ENCODE data around the gene HOXB9. TPM values are rescaled to one million over a fixed set of nuclear protein-coding genes. Genes with fewer than 3 reads are reported as not detected.

The HOXB9 gene
- total RNA-seq, 6 experiments from 2014 or later, result not detected

- WGBS (ENCODE audit: insufficient coverage, low coverage, low lambda C conversion rate, missing lambda C conversion rate), result 35% methylated on average over 35 of the region's 41 CpGs
- TF ChIP-seq POLR2A (IDR thresholded peaks at IDR 0.05) (no peak), CTCF (IDR thresholded peaks at IDR 0.05) (no peak)
- ATAC-seq, result no peak
- Histone ChIP-seq H3K36me3 (no peaks in the 10 kb centered on the region), H3K9me3 (no peaks in the 10 kb centered on the region), H3K27me3 (peaks cover 20 to 80% of the 10 kb centered on the region in 2 donors), H3K4me3 (no peak overlapping the region), H3K27ac (no peak overlapping the region), H3K4me1 (peaks cover 0 to 23% (median 2%) of the 10 kb centered on the region in 4 donors)
- intact Hi-C loops (cut with DNase I), result no loop called here
- DNase-seq, result no peak
Observed at GRCh38 chr17:48605991-48606891, 19.9 kb downstream of the HOXB9 start.

- peaks cover 0 to 18% (median 0%) of the 10 kb centered on the region in 4 donors for H3K4me1 ChIP-seq
- no peak overlapping the region for H3K27ac ChIP-seq
- no peaks in the 10 kb centered on the region for H3K9me3 ChIP-seq
- H3K27me3 ChIP-seq, result peaks cover 13 to 75% of the 10 kb centered on the region in 2 donors
- ATAC-seq (no peak), DNase-seq (no peak)
- no peak overlapping the region for H3K4me3 ChIP-seq
- TF ChIP-seq CTCF (IDR thresholded peaks at IDR 0.05) (no peak), POLR2A (IDR thresholded peaks at IDR 0.05) (no peak)
- no peaks in the 10 kb centered on the region for H3K36me3 ChIP-seq
- intact Hi-C loops (cut with DNase I), result no loop called here
- 24% methylated on average over 8 of the region's 10 CpGs for WGBS (ENCODE audit: insufficient coverage, low coverage, low lambda C conversion rate, missing lambda C conversion rate)
Observed at GRCh38 chr17:48605409-48605919, 20.7 kb downstream of the HOXB9 start.

GRCh38 chr17:48604770-48605329 is 21.3 kb downstream of the HOXB9 start, which contains the start of gene HOXB6:
Gene HOXB6 (minus strand): TSS chr17:48604986. CDS start chr17:48598150, 6,836 bp downstream.
- DNase-seq (no peak), ATAC-seq (no peak)
- Histone ChIP-seq H3K4me3 (no peak within 1 kb of the TSS), H3K27ac (no peak within 1 kb of the TSS), H3K4me1 (peaks cover 0 to 14% (median 0%) of the 10 kb centered on the region in 4 donors), H3K27me3 (peaks cover 10 to 69% of the 10 kb centered on the region in 2 donors), H3K9me3 (no peaks in the 10 kb centered on the region), H3K36me3 (no peaks in the 10 kb centered on the region)
- TF ChIP-seq POLR2A (IDR thresholded peaks at IDR 0.05) (no peak), CTCF (IDR thresholded peaks at IDR 0.05) (no peak)
- WGBS (ENCODE audit: insufficient coverage, low coverage, low lambda C conversion rate, missing lambda C conversion rate), result 14% methylated on average over 16 of the region's 16 CpGs
- intact Hi-C loops (cut with DNase I), result no loop called here

- 15% methylated on average over 16 of the region's 21 CpGs for WGBS (ENCODE audit: insufficient coverage, low coverage, low lambda C conversion rate, missing lambda C conversion rate)
- Histone ChIP-seq H3K27ac (no peak overlapping the region), H3K36me3 (no peaks in the 10 kb centered on the region), H3K4me3 (no peak overlapping the region), H3K27me3 (peaks cover 10 to 70% of the 10 kb centered on the region in 2 donors), H3K4me1 (peaks cover 0 to 14% (median 0%) of the 10 kb centered on the region in 4 donors), H3K9me3 (no peaks in the 10 kb centered on the region)
- ATAC-seq (no peak), DNase-seq (no peak)
- TF ChIP-seq CTCF (IDR thresholded peaks at IDR 0.05), result no peak
- no peak for TF ChIP-seq POLR2A (IDR thresholded peaks at IDR 0.05)
- intact Hi-C loops (cut with DNase I), result no loop called here
Observed at GRCh38 chr17:48603959-48604769, 22.0 kb downstream of the HOXB9 start.
